Measurements from ENCODE around the gene ACAN. TPM values are rescaled to one million over a fixed set of nuclear protein-coding genes. Genes with fewer than 3 reads are reported as not detected.

Gene ACAN
- total and polyA plus RNA-seq, 9 of the 15 experiments (the other 6 are each of a cell fraction or from before 2014, with no cell fraction given) = not detected

GRCh38 chr15:88764448-88764847 lies 38.8 kb upstream of the ACAN start:
- H3K9me1 ChIP-seq (ENCODE audit: control insufficient read depth, insufficient read depth, low read length) = no peaks in the 10 kb centered on the region
- no peak overlapping the region for H3K4me2 ChIP-seq (ENCODE audit: insufficient read depth, low read length)
- intact Hi-C loops (cut with micrococcal nuclease) = no loop called here
- in situ Hi-C loops (cut with MboI) = no loop called here
- POLR2A ChIA-PET = no interaction called here
- CTCF ChIA-PET (ENCODE audit: low intra/inter-chr PET ratio) = no interaction called here
- TF ChIP-seq BRCA1 (IDR thresholded peaks at IDR 0.05) (no peak), BRCA1 (CRISPR knock-in tag; IDR thresholded peaks at IDR 0.05) (no peak), ZNF316 (IDR thresholded peaks at IDR 0.05) (peak; percentile 30; the same call in 1 of the 2 replicates)
- FAIRE-seq (no peak), ATAC-seq (no peak), DNase-seq (ENCODE audit: extremely low read depth in 1 of 4, low spot score in 3 of 4) (no peak)
- no peaks in the 10 kb centered on the region for H3K9me3 ChIP-seq (replicated peaks; ENCODE audit: control insufficient read depth, insufficient read depth, low read depth, low read length)
- no peak overlapping the region for H2AFZ ChIP-seq (ENCODE audit: low read depth, low read length)
- peaks cover 19 to 43% of the 10 kb centered on the region in 2 experiments for H3K27me3 ChIP-seq (ENCODE audit: control insufficient read depth in 2 of 2, insufficient read depth in 2 of 2, low read length in 2 of 2)
- H3K79me2 ChIP-seq (ENCODE audit: control insufficient read depth, insufficient read depth, low read length) = no peaks in the 10 kb centered on the region
- 0% methylated on average over 1 of the region's 1 CpG for WGBS (ENCODE audit: insufficient coverage, low coverage, missing lambda C conversion rate)
- no peaks in the 10 kb centered on the region for H3K36me3 ChIP-seq (ENCODE audit: control insufficient read depth, insufficient read depth, low read length)
- no peak overlapping the region for H3K27ac ChIP-seq (ENCODE audit: extremely low read depth, low read depth, low read length)
- no TSS peak for BruUV-seq (replicated peaks)
- H3K9ac ChIP-seq (ENCODE audit: insufficient read depth in 1 of 2, low read depth in 2 of 2, low read length in 2 of 2) = no peak overlapping the region
- H4K20me1 ChIP-seq (replicated peaks; ENCODE audit: control insufficient read depth, insufficient read depth, low read length) = no peaks in the 10 kb centered on the region
- no peak overlapping the region for H3K4me3 ChIP-seq
- H3K4me1 ChIP-seq (replicated peaks in 1 of 2; ENCODE audit: control insufficient read depth in 2 of 2, insufficient read depth in 2 of 2, low read length in 2 of 2) = peaks cover 0 to 2% of the 10 kb centered on the region in 2 experiments; a peak in 2 of 5 replicates

GRCh38 chr15:88765212-88765611 lies 38.0 kb upstream of the ACAN start:
- Histone ChIP-seq H3K9ac (ENCODE audit: insufficient read depth in 1 of 2, low read depth in 2 of 2, low read length in 2 of 2) (no peak overlapping the region), H3K4me2 (ENCODE audit: insufficient read depth, low read length) (no peak overlapping the region), H4K20me1 (replicated peaks; ENCODE audit: control insufficient read depth, insufficient read depth, low read length) (no peaks in the 10 kb centered on the region), H3K9me3 (replicated peaks; ENCODE audit: control insufficient read depth, insufficient read depth, low read depth, low read length) (0 out of 2 replicates have a peak, but pooled peaks cover 1% of the 10 kb centered on the region), H2AFZ (ENCODE audit: low read depth, low read length) (no peak overlapping the region), H3K79me2 (ENCODE audit: control insufficient read depth, insufficient read depth, low read length) (no peaks in the 10 kb centered on the region), H3K4me3 (no peak overlapping the region), H3K4me1 (replicated peaks in 1 of 2; ENCODE audit: control insufficient read depth in 2 of 2, insufficient read depth in 2 of 2, low read length in 2 of 2) (peaks cover 0 to 7% of the 10 kb centered on the region in 2 experiments; a peak in 2 of 5 replicates), H3K36me3 (ENCODE audit: control insufficient read depth, insufficient read depth, low read length) (no peaks in the 10 kb centered on the region), H3K27me3 (ENCODE audit: control insufficient read depth in 2 of 2, insufficient read depth in 2 of 2, low read length in 2 of 2) (peaks cover 25 to 43% of the 10 kb centered on the region in 2 experiments), H3K9me1 (ENCODE audit: control insufficient read depth, insufficient read depth, low read length) (no peaks in the 10 kb centered on the region), H3K27ac (ENCODE audit: extremely low read depth, low read depth, low read length) (no peak overlapping the region)
- BruUV-seq (replicated peaks) = no TSS peak
- FAIRE-seq (no peak), DNase-seq (ENCODE audit: extremely low read depth in 1 of 4, low spot score in 3 of 4) (no peak), ATAC-seq (no peak)
- ChIA-PET CTCF (ENCODE audit: low intra/inter-chr PET ratio) (no interaction called here), POLR2A (no interaction called here)
- WGBS (ENCODE audit: insufficient coverage, low coverage, missing lambda C conversion rate) = 8% methylated on average over 2 of the region's 2 CpGs
- intact Hi-C loops (cut with micrococcal nuclease) = no loop called here
- in situ Hi-C loops (cut with MboI) = no loop called here
- TF ChIP-seq ZNF395 (CRISPR knock-in tag; IDR thresholded peaks at IDR 0.05) = no peak
- peak; percentile 92 for TF ChIP-seq DACH1 (IDR thresholded peaks at IDR 0.05; ENCODE audit: partially characterized antibody)

All from K562 (cell line).